H1 (cell line): ENCODE results near the gene MTTP.

Source experiments
- CHD1 ChIP-seq: IDR thresholded peaks from 2 replicates; pipeline ENCODE4 v1.6.1; 2012; ENCODE audit warnings: low read depth, low read length, improper control_type of control experiment
- EGR1 ChIP-seq: IDR thresholded peaks from 2 replicates; pipeline ENCODE4 v1.6.1; 2011; ENCODE audit warnings: low read depth, low read length, borderline replicate concordance
- EZH2 ChIP-seq: fragments of 200-600 bp; sonication (generic); IDR thresholded peaks from 2 replicates; pipeline ENCODE4 v1.7.1; 2012; ENCODE audit warnings: low read depth, mild to moderate bottlenecking, moderate library complexity, low read length, inconsistent platforms; ENCODE audit not compliant: severe bottlenecking
- GTF2F1 ChIP-seq: IDR thresholded peaks from 2 replicates; pipeline ENCODE4 v1.6.1; 2012; ENCODE audit warnings: low read depth, low read length, improper control_type of control experiment, borderline replicate concordance
- HDAC2 ChIP-seq, 2 experiments: fragments of 300-600 bp in 1 of 2; sonication (generic) in 1 of 2; IDR thresholded peaks; 2 replicates each; pipeline ENCODE4 v1.6.1; 2011 to 2012; ENCODE audit warnings: low read depth in 2 of 2, low read length in 2 of 2, mild to moderate bottlenecking in 2 of 2, moderate library complexity in 2 of 2, borderline replicate concordance in 1 of 2, inconsistent platforms in 1 of 2
- MAFK ChIP-seq: IDR thresholded peaks from 2 replicates; pipeline ENCODE4 v1.6.1; 2012; ENCODE audit warnings: low read depth, mild to moderate bottlenecking, improper control_type of control experiment, low read length
- SP1 ChIP-seq: IDR thresholded peaks from 2 replicates; pipeline ENCODE4 v1.6.1; 2011; ENCODE audit warnings: low read depth, low read length
- TAF1 ChIP-seq: IDR thresholded peaks from 2 replicates; pipeline ENCODE4 v1.6.1; 2011; ENCODE audit warnings: mild to moderate bottlenecking, low read depth, low read length
- TCF12 ChIP-seq: IDR thresholded peaks from 2 replicates; pipeline ENCODE4 v1.6.1; 2011; ENCODE audit warnings: low read depth, mild to moderate bottlenecking, low read length
- TF ChIP-seq, protein P1 (sequence below), 3 experiments: IDR thresholded peaks; 1 replicate in 2 of 3; 2 replicates in 1 of 3; pipeline versions ENCODE4 v1.5.1 to v1.6.1; 2011; ENCODE audit warnings: low read length in 3 of 3, mild to moderate bottlenecking in 3 of 3, inconsistent platforms in 2 of 3, low read depth in 1 of 3, moderate library complexity in 1 of 3; ENCODE audit not compliant: insufficient read depth in 1 of 3; ENCODE audit errors: control extremely low read depth in 1 of 3

- TF ChIP-seq, protein P1, sequence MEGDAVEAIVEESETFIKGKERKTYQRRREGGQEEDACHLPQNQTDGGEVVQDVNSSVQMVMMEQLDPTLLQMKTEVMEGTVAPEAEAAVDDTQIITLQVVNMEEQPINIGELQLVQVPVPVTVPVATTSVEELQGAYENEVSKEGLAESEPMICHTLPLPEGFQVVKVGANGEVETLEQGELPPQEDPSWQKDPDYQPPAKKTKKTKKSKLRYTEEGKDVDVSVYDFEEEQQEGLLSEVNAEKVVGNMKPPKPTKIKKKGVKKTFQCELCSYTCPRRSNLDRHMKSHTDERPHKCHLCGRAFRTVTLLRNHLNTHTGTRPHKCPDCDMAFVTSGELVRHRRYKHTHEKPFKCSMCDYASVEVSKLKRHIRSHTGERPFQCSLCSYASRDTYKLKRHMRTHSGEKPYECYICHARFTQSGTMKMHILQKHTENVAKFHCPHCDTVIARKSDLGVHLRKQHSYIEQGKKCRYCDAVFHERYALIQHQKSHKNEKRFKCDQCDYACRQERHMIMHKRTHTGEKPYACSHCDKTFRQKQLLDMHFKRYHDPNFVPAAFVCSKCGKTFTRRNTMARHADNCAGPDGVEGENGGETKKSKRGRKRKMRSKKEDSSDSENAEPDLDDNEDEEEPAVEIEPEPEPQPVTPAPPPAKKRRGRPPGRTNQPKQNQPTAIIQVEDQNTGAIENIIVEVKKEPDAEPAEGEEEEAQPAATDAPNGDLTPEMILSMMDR (IDR thresholded peaks at IDR 0.05; ENCODE audit: control extremely low read depth in 1 of 3, insufficient read depth in 1 of 3, low read depth in 1 of 3, low read length in 3 of 3): no peak
- TF ChIP-seq MAFK: no peak
- TF ChIP-seq SP1: no peak
- TF ChIP-seq TCF12: no peak
- no peak for TF ChIP-seq HDAC2 (IDR thresholded peaks at IDR 0.05; ENCODE audit: borderline replicate concordance in 1 of 2, low read depth in 2 of 2, low read length in 2 of 2)
- TF ChIP-seq EGR1: no peak
- no peak for TF ChIP-seq EZH2
- no peak for TF ChIP-seq GTF2F1
- no peak for TF ChIP-seq CHD1
- no peak for TF ChIP-seq TAF1
These were observed at the start of gene MTTP for GRCh38 chr4:99574530-99575324.
